Keratinocyte (primary cell): ENCODE data around the gene LYSMD2. TPM values are rescaled to one million over a fixed set of nuclear protein-coding genes. Genes with fewer than 3 reads are reported as not detected.

Experiments
- DNase-seq: peaks from one replicate; pipeline ENCODE4 v3.0.0-alpha.2; 2011; ENCODE audit warnings: low read depth, missing footprints, low spot score
- FAIRE-seq: peaks from 2 replicates; lab custom pipeline; 2011; peaks lifted over from hg19 to GRCh38; lab: Jason Lieb, UNC
- H2AFZ ChIP-seq: 2 replicates; pipeline ENCODE4 v1.6.0; 2012; ENCODE audit warnings: low read length, control low read depth, inconsistent platforms; ENCODE audit not compliant: control insufficient read depth
- H3K27ac ChIP-seq: 2 replicates; pipeline ENCODE4 v1.5.1; 2011; ENCODE audit warnings: low read length; ENCODE audit not compliant: control insufficient read depth, insufficient read depth
- H3K27me3 ChIP-seq: 3 replicates; pipeline ENCODE4 v1.6.0; 2011; ENCODE audit warnings: low read length; ENCODE audit not compliant: control insufficient read depth, insufficient read depth; ENCODE audit errors: extremely low read depth
- H3K36me3 ChIP-seq, 2 experiments: 2 replicates in 1 of 2; 3 replicates in 1 of 2; pipeline ENCODE4 v1.5.1; 2011; ENCODE audit warnings: low read length in 2 of 2, mild to moderate bottlenecking in 1 of 2; ENCODE audit not compliant: control insufficient read depth in 2 of 2, insufficient read depth in 2 of 2; ENCODE audit errors: extremely low read depth in 1 of 2
- H3K4me1 ChIP-seq: 3 replicates; pipeline ENCODE4 v1.5.1; 2011; ENCODE audit warnings: low read length; ENCODE audit not compliant: control insufficient read depth, insufficient read depth; ENCODE audit errors: extremely low read depth
- H3K4me2 ChIP-seq: 3 replicates; pipeline ENCODE4 v1.6.0; 2011; ENCODE audit warnings: low read depth, low read length; ENCODE audit not compliant: control insufficient read depth, insufficient read depth; ENCODE audit errors: extremely low read depth
- H3K4me3 ChIP-seq, 3 experiments: fragments of 200-600 bp in 1 of 3; sonication (generic) in 1 of 3; 2 replicates in 2 of 3; 3 replicates in 1 of 3; pipeline ENCODE4 v1.5.1; 2011 to 2016; ENCODE audit warnings: low read length in 3 of 3, mild to moderate bottlenecking in 3 of 3, control low read depth in 2 of 3, inconsistent platforms in 1 of 3, low read depth in 1 of 3, mixed read lengths in 1 of 3, mixed run types in 1 of 3, moderate library complexity in 1 of 3; ENCODE audit not compliant: control insufficient read depth in 2 of 3, insufficient read depth in 2 of 3; ENCODE audit errors: extremely low read depth in 1 of 3
- H3K79me2 ChIP-seq: 2 replicates; pipeline ENCODE4 v1.6.0; 2012; ENCODE audit warnings: low read length; ENCODE audit not compliant: control insufficient read depth, insufficient read depth
- H3K9ac ChIP-seq: 3 replicates; pipeline ENCODE4 v1.6.0; 2011; ENCODE audit warnings: low read length; ENCODE audit not compliant: control insufficient read depth, insufficient read depth; ENCODE audit errors: extremely low read depth
- H3K9me1 ChIP-seq: 3 replicates; pipeline ENCODE4 v1.6.0; 2011; ENCODE audit warnings: low read length; ENCODE audit not compliant: control insufficient read depth, insufficient read depth; ENCODE audit errors: extremely low read depth
- H3K9me3 ChIP-seq: 2 replicates; pipeline ENCODE4 v1.5.1; 2012; ENCODE audit warnings: low read depth, low read length; ENCODE audit not compliant: control insufficient read depth
- H4K20me1 ChIP-seq: 3 replicates; pipeline ENCODE4 v1.6.0; 2011; ENCODE audit warnings: low read length; ENCODE audit not compliant: control insufficient read depth, insufficient read depth; ENCODE audit errors: extremely low read depth
- EZH2 ChIP-seq: IDR thresholded peaks from one replicate; pipeline ENCODE4 v1.6.1; 2012; ENCODE audit warnings: inconsistent platforms, mild to moderate bottlenecking, low read length, moderate library complexity
- dilution Hi-C: fragments of 300-500 bp; cut with MboI; formaldehyde crosslinking; loops from one replicate; pipeline ENCODE4 v1.7.0; 2020; ENCODE audit warnings: low sequenced_read_pairs; ENCODE audit not compliant: extremely low pct_ligation_motif_present
- polyA plus RNA-seq, 5 experiments: library from polyadenylated mRNA; depleted of rRNA in 3 of 5; stranded (reverse) in 3 of 5; stranded (forward) in 1 of 5; unstranded in 1 of 5; fragments of >200 nt; gene quantifications; 1 replicate in 1 of 5; 2 replicates in 3 of 5; 3 replicates in 1 of 5; pipeline versions ENCODE4 v1.2.1 to v1.2.3, GENCODE V29; 2011 to 2012; ENCODE audit warnings: missing spikeins in 2 of 5, low read depth in 1 of 5, low replicate concordance in 1 of 5
- TF ChIP-seq, protein P1 (sequence below), 3 experiments: IDR thresholded peaks in 1 of 3; conservative IDR thresholded peaks in 1 of 3; optimal IDR thresholded peaks in 1 of 3; 2 replicates in 2 of 3; 3 replicates in 1 of 3; pipeline versions ENCODE3 to v1.5.1; 2011; ENCODE audit warnings: low read length in 3 of 3, mild to moderate bottlenecking in 3 of 3, moderate library complexity in 2 of 3, control low read depth in 1 of 3, inconsistent platforms in 1 of 3; ENCODE audit not compliant: insufficient read depth in 2 of 3; ENCODE audit errors: extremely low read depth in 1 of 3

The LYSMD2 gene
- polyA plus RNA-seq, 1 donor (not counting 4 experiments of a cell fraction or from before 2014, with no cell fraction given) = 12.7 TPM

GRCh38 chr15:51714911-51715310 lies 22.5 kb downstream of the LYSMD2 start:
- no peak overlapping the region for H3K9ac ChIP-seq
- no peak overlapping the region for H2AFZ ChIP-seq
- H3K9me1 ChIP-seq = no peaks in the 10 kb centered on the region
- no peaks in the 10 kb centered on the region for H3K4me1 ChIP-seq
- no peaks in the 10 kb centered on the region for H3K27me3 ChIP-seq
- dilution Hi-C loops = no loop called here
- H3K4me2 ChIP-seq = no peak overlapping the region
- FAIRE-seq = no peak
- DNase-seq = no peak
- H3K36me3 ChIP-seq = no peaks in the 10 kb centered on the region
- no peak overlapping the region for H3K27ac ChIP-seq
- H3K79me2 ChIP-seq = no peaks in the 10 kb centered on the region
- H3K9me3 ChIP-seq = no peaks in the 10 kb centered on the region
- TF ChIP-seq EZH2 = no peak
- TF ChIP-seq, protein P1, sequence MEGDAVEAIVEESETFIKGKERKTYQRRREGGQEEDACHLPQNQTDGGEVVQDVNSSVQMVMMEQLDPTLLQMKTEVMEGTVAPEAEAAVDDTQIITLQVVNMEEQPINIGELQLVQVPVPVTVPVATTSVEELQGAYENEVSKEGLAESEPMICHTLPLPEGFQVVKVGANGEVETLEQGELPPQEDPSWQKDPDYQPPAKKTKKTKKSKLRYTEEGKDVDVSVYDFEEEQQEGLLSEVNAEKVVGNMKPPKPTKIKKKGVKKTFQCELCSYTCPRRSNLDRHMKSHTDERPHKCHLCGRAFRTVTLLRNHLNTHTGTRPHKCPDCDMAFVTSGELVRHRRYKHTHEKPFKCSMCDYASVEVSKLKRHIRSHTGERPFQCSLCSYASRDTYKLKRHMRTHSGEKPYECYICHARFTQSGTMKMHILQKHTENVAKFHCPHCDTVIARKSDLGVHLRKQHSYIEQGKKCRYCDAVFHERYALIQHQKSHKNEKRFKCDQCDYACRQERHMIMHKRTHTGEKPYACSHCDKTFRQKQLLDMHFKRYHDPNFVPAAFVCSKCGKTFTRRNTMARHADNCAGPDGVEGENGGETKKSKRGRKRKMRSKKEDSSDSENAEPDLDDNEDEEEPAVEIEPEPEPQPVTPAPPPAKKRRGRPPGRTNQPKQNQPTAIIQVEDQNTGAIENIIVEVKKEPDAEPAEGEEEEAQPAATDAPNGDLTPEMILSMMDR (optimal IDR thresholded peaks at IDR 0.05 in 1 of 3, IDR thresholded peaks at IDR 0.05 in 1 of 3, conservative IDR thresholded peaks at IDR 0.05 in 1 of 3; ENCODE audit: extremely low read depth in 1 of 3, insufficient read depth in 2 of 3, low read length in 3 of 3) = no peak
- no peaks in the 10 kb centered on the region for H4K20me1 ChIP-seq
- no peak overlapping the region for H3K4me3 ChIP-seq

GRCh38 chr15:51714162-51714561 lies 23.3 kb downstream of the LYSMD2 start:
- Histone ChIP-seq H3K9ac (no peak overlapping the region), H2AFZ (no peak overlapping the region), H3K4me1 (no peaks in the 10 kb centered on the region), H3K9me3 (no peaks in the 10 kb centered on the region), H3K27ac (no peak overlapping the region), H3K27me3 (no peaks in the 10 kb centered on the region), H3K79me2 (no peaks in the 10 kb centered on the region), H4K20me1 (no peaks in the 10 kb centered on the region), H3K9me1 (no peaks in the 10 kb centered on the region), H3K4me3 (no peak overlapping the region), H3K36me3 (no peaks in the 10 kb centered on the region), H3K4me2 (no peak overlapping the region)
- no peak for TF ChIP-seq EZH2
- TF ChIP-seq, protein P1 (optimal IDR thresholded peaks at IDR 0.05 in 1 of 3, IDR thresholded peaks at IDR 0.05 in 1 of 3, conservative IDR thresholded peaks at IDR 0.05 in 1 of 3; ENCODE audit: extremely low read depth in 1 of 3, insufficient read depth in 2 of 3, low read length in 3 of 3) = no peak
- dilution Hi-C loops = no loop called here
- no peak for DNase-seq
- no peak for FAIRE-seq
